GM19455 (cell line): ENCODE results near the gene FKBP7.
A peak's percentile ranks its signal among the peaks of the same experiment; 100 is the strongest.
"Not testable (repeated sequence)": the region's sequence is repeated elsewhere in the genome, so short reads cannot be mapped to it uniquely, and the experiment has no call there.

Experiments
- ATAC-seq: cut with Tn5 transposase; IDR thresholded peaks from one replicate; pipeline ENCODE4 v1.9.1; 2021; ENCODE audit not compliant: unreplicated experiment

FKBP7 gene

GRCh38 chr2:178478439-178479274, at the start of gene FKBP7:
FKBP7 (minus strand) TSS chr2:178478600; CDS start chr2:178478499, 101 bp downstream.
- ATAC-seq = peak; percentile 46

GRCh38 chr2:178527592-178527991, 49.2 kb upstream of the FKBP7 start:
- no peak for ATAC-seq

- no peak for ATAC-seq
These were observed 47.9 kb upstream of the FKBP7 start for GRCh38 chr2:178526256-178526655.

- not testable (repeated sequence) for ATAC-seq
These were observed 47.1 kb upstream of the FKBP7 start for GRCh38 chr2:178525460-178525859.

- not testable (repeated sequence) for ATAC-seq
These were observed 46.6 kb upstream of the FKBP7 start for GRCh38 chr2:178525010-178525409.

- ATAC-seq = peak; percentile 13
These were observed 45.3 kb upstream of the FKBP7 start for GRCh38 chr2:178523596-178524134.

GRCh38 chr2:178522950-178523595, 44.7 kb upstream of the FKBP7 start:
- peak; percentile 92 for ATAC-seq

GRCh38 chr2:178521304-178522150, 43.1 kb upstream of the FKBP7 start:
- ATAC-seq = no peak

GRCh38 chr2:178517496-178517895, 39.1 kb upstream of the FKBP7 start:
- ATAC-seq = no peak

GRCh38 chr2:178514664-178515063, 36.3 kb upstream of the FKBP7 start:
- no peak for ATAC-seq

- ATAC-seq = no peak
These were observed 35.5 kb upstream of the FKBP7 start for GRCh38 chr2:178513876-178514275.

GRCh38 chr2:178512484-178512883, 34.1 kb upstream of the FKBP7 start:
- no peak for ATAC-seq

- ATAC-seq = no peak
These were observed 32.0 kb upstream of the FKBP7 start for GRCh38 chr2:178510384-178510783.

GRCh38 chr2:178508646-178509045, 30.2 kb upstream of the FKBP7 start:
- no peak for ATAC-seq

- no peak for ATAC-seq
These were observed 28.5 kb upstream of the FKBP7 start for GRCh38 chr2:178506949-178507348.

- no peak for ATAC-seq
These were observed 28.1 kb upstream of the FKBP7 start for GRCh38 chr2:178506524-178506923.

- no peak for ATAC-seq
These were observed 27.7 kb upstream of the FKBP7 start for GRCh38 chr2:178506101-178506500.

GRCh38 chr2:178502751-178503150, 24.4 kb upstream of the FKBP7 start:
- ATAC-seq = no peak

- ATAC-seq = no peak
These were observed 21.2 kb upstream of the FKBP7 start for GRCh38 chr2:178499640-178500039.

- ATAC-seq = no peak
These were observed 19.7 kb upstream of the FKBP7 start for GRCh38 chr2:178498137-178498536.

- ATAC-seq = no peak
These were observed 17.6 kb upstream of the FKBP7 start for GRCh38 chr2:178496049-178496448.
